HEK293 (cell line): ENCODE measurements around the gene EN2.

Source experiments
- CTCF ChIA-PET: fragments of 350-600 bp; formaldehyde crosslinking; extraction: SDS; loops from one replicate; lab custom pipeline; 2021; ENCODE audit warnings: antibody characterized with exemption; lab: Yijun Ruan, JAX
- POLR2A ChIA-PET: fragments of 300-600 bp; formaldehyde crosslinking; extraction: SDS; loops from one replicate; lab custom pipeline; 2020; ENCODE audit warnings: antibody characterized with exemption, inconsistent platforms; lab: Yijun Ruan, JAX
- H3K27ac ChIP-seq: fragments of 200-500 bp; sonication (Bioruptor generic); 2 replicates; pipeline ENCODE4 v1.5.1; 2014; ENCODE audit warnings: low read depth, low read length, control low read depth, inconsistent platforms; ENCODE audit errors: extremely low read depth
- H3K36me3 ChIP-seq, 2 experiments: fragments of 200-500 bp in 1 of 2; sonication (Bioruptor generic) in 1 of 2; 1 replicate in 1 of 2; 2 replicates in 1 of 2; pipeline ENCODE4 v1.5.1; 2014 to 2017; ENCODE audit warnings: inconsistent platforms in 2 of 2, low read length in 2 of 2; ENCODE audit not compliant: control insufficient read depth in 2 of 2, insufficient read depth in 1 of 2
- H3K4me1 ChIP-seq: fragments of 200-500 bp; sonication (Bioruptor generic); 2 replicates; pipeline ENCODE4 v1.5.1; 2014; ENCODE audit warnings: mild to moderate bottlenecking, low read length, inconsistent platforms; ENCODE audit not compliant: control insufficient read depth, insufficient read depth
- H3K4me3 ChIP-seq: 2 replicates; pipeline ENCODE4 v1.5.1; 2011; ENCODE audit warnings: low read depth, mild to moderate bottlenecking, control low read depth, low read length, moderate library complexity
- H3K9me3 ChIP-seq: fragments of 200-500 bp; sonication (Bioruptor generic); 2 replicates; pipeline ENCODE4 v1.5.1; 2014; ENCODE audit warnings: low read depth, low read length, inconsistent platforms; ENCODE audit not compliant: control insufficient read depth, insufficient read depth
- HOXA7 ChIP-seq: sonication (generic); formaldehyde crosslinking; IDR thresholded peaks from 2 replicates; pipeline ENCODE4 v1.8.1; 2022; ENCODE audit warnings: missing genetic modification reagents, borderline replicate concordance
- KLF9 ChIP-seq: fragments of 450-650 bp; formaldehyde crosslinking; IDR thresholded peaks from 2 replicates; pipeline ENCODE4 v1.5.1; 2016; ENCODE audit warnings: missing biosample characterization, missing genetic modification characterization, low read depth
- PRDM10 ChIP-seq: fragments of 450-650 bp; formaldehyde crosslinking; IDR thresholded peaks from 2 replicates; pipeline ENCODE4 v1.5.1; 2016; ENCODE audit warnings: missing biosample characterization, missing genetic modification characterization
- TRIM28 ChIP-seq: IDR thresholded peaks from 2 replicates; pipeline ENCODE4 v1.6.1; 2011; ENCODE audit warnings: low read length, control low read depth, borderline replicate concordance
- ZBTB26 ChIP-seq: fragments of 450-650 bp; formaldehyde crosslinking; optimal IDR thresholded peaks from 2 replicates; pipeline ENCODE3; 2016; ENCODE audit warnings: missing biosample characterization, mild to moderate bottlenecking, missing genetic modification characterization
- ZBTB6 ChIP-seq: fragments of 450-650 bp; formaldehyde crosslinking; IDR thresholded peaks from 2 replicates; pipeline ENCODE4 v1.5.1; 2017; ENCODE audit warnings: missing biosample characterization, missing genetic modification characterization
- ZFP3 ChIP-seq: fragments of 450-650 bp; formaldehyde crosslinking; IDR thresholded peaks from 2 replicates; pipeline ENCODE4 v1.5.1; 2016; ENCODE audit warnings: low read depth, missing biosample characterization, missing genetic modification characterization
- ZFP41 ChIP-seq: fragments of 450-650 bp; formaldehyde crosslinking; IDR thresholded peaks from 2 replicates; pipeline ENCODE4 v1.5.1; 2016; ENCODE audit warnings: missing biosample characterization, missing genetic modification characterization, borderline replicate concordance
- ZFP69B ChIP-seq: fragments of 450-650 bp; formaldehyde crosslinking; IDR thresholded peaks from 2 replicates; pipeline ENCODE4 v1.5.1; 2016; ENCODE audit warnings: missing biosample characterization, missing genetic modification characterization
- ZNF114 ChIP-seq: fragments of 450-650 bp; formaldehyde crosslinking; IDR thresholded peaks from 2 replicates; pipeline ENCODE4 v1.5.0; 2017; ENCODE audit warnings: missing biosample characterization, missing genetic modification characterization
- ZNF155 ChIP-seq: fragments of 450-650 bp; formaldehyde crosslinking; IDR thresholded peaks from 2 replicates; pipeline ENCODE4 v1.5.1; 2016; ENCODE audit warnings: missing biosample characterization, missing genetic modification characterization
- ZNF175 ChIP-seq: fragments of 450-650 bp; formaldehyde crosslinking; IDR thresholded peaks from 2 replicates; pipeline ENCODE4 v1.5.1; 2016; ENCODE audit warnings: missing biosample characterization, missing genetic modification characterization
- ZNF2 ChIP-seq: fragments of 450-650 bp; formaldehyde crosslinking; IDR thresholded peaks from 2 replicates; pipeline ENCODE4 v1.5.1; 2016; ENCODE audit warnings: missing biosample characterization, missing genetic modification characterization
- ZNF37A ChIP-seq: fragments of 450-650 bp; IDR thresholded peaks from 2 replicates; pipeline ENCODE4 v1.5.1; 2018; ENCODE audit warnings: missing biosample characterization, missing genetic modification characterization
- ZNF391 ChIP-seq: fragments of 450-650 bp; formaldehyde crosslinking; IDR thresholded peaks from 2 replicates; pipeline ENCODE4 v1.5.1; 2016; ENCODE audit warnings: low read depth, missing biosample characterization, missing genetic modification characterization, borderline replicate concordance
- ZNF398 ChIP-seq: fragments of 450-650 bp; formaldehyde crosslinking; IDR thresholded peaks from 2 replicates; pipeline ENCODE4 v1.5.1; 2017; ENCODE audit warnings: missing biosample characterization, missing genetic modification characterization
- ZNF548 ChIP-seq: fragments of 450-650 bp; formaldehyde crosslinking; IDR thresholded peaks from 2 replicates; pipeline ENCODE4 v1.5.1; 2016; ENCODE audit warnings: missing biosample characterization, missing genetic modification characterization
- ZNF555 ChIP-seq: fragments of 450-650 bp; formaldehyde crosslinking; conservative IDR thresholded peaks from 2 replicates; pipeline ENCODE4 v1.5.1; 2017; ENCODE audit warnings: missing biosample characterization, mild to moderate bottlenecking, missing genetic modification characterization, inconsistent platforms
- ZNF580 ChIP-seq: fragments of 450-650 bp; formaldehyde crosslinking; IDR thresholded peaks from 2 replicates; pipeline ENCODE4 v1.5.1; 2016; ENCODE audit warnings: missing biosample characterization, missing genetic modification characterization
- ZNF596 ChIP-seq: fragments of 450-650 bp; IDR thresholded peaks from 2 replicates; pipeline ENCODE4 v1.5.0; 2018; ENCODE audit warnings: missing biosample characterization, mild to moderate bottlenecking, missing genetic modification characterization, moderate library complexity
- ZNF629 ChIP-seq: fragments of 450-650 bp; formaldehyde crosslinking; IDR thresholded peaks from 2 replicates; pipeline ENCODE4 v1.5.1; 2017; ENCODE audit warnings: missing biosample characterization, missing genetic modification characterization
- ZNF747 ChIP-seq: fragments of 450-650 bp; formaldehyde crosslinking; IDR thresholded peaks from 2 replicates; pipeline ENCODE4 v1.5.1; 2016; ENCODE audit warnings: missing biosample characterization, missing genetic modification characterization
- ZNF776 ChIP-seq: fragments of 450-650 bp; formaldehyde crosslinking; IDR thresholded peaks from 2 replicates; pipeline ENCODE4 v1.5.0; 2017; ENCODE audit warnings: missing biosample characterization, missing genetic modification characterization, borderline replicate concordance
- ZNF785 ChIP-seq: fragments of 450-650 bp; formaldehyde crosslinking; IDR thresholded peaks from 2 replicates; pipeline ENCODE4 v1.5.1; 2016; ENCODE audit warnings: missing biosample characterization, missing genetic modification characterization

The EN2 gene

GRCh38 chr7:155489158-155489840 lies 31.4 kb downstream of the EN2 start:
- H3K27ac ChIP-seq, result no peak overlapping the region
- POLR2A ChIA-PET, result no interaction called here
- no peak for TF ChIP-seq ZNF776 (tag by site-specific recombination)
- no peak for TF ChIP-seq ZFP3 (tag by site-specific recombination)
- no peak for TF ChIP-seq ZNF548
- no peak for TF ChIP-seq ZNF37A (tag by site-specific recombination)
- no peak for TF ChIP-seq ZFP69B
- TF ChIP-seq TRIM28, result no peak
- no peak for TF ChIP-seq ZBTB6 (tag by site-specific recombination)
- TF ChIP-seq, all 188 proteins: peak for 0
- H3K4me1 ChIP-seq, result no peaks in the 10 kb centered on the region
- no peak overlapping the region for H3K4me3 ChIP-seq
- H3K9me3 ChIP-seq, result no peaks in the 10 kb centered on the region
- no peaks in the 10 kb centered on the region for H3K36me3 ChIP-seq
- CTCF ChIA-PET, result interaction anchor here (0.9 kb wide), 1 partner anchor 14 kb away, joined by 4 read pairs; no protein-coding TSS in a partner anchor

- no peaks in the 10 kb centered on the region for H3K4me1 ChIP-seq
- H3K9me3 ChIP-seq, result no peaks in the 10 kb centered on the region
- ChIA-PET POLR2A (no interaction called here), CTCF (interaction anchor here (0.6 to 0.9 kb wide), 2 partner anchors 14 to 43 kb away, joined by 3 to 4 read pairs; no protein-coding TSS in a partner anchor)
- no peak overlapping the region for H3K4me3 ChIP-seq
- no peak overlapping the region for H3K27ac ChIP-seq
- H3K36me3 ChIP-seq, result no peaks in the 10 kb centered on the region
- TF ChIP-seq ZNF391 (no peak), ZNF596 (no peak), ZNF747 (tag by site-specific recombination) (no peak), KLF9 (tag by site-specific recombination) (no peak), ZNF555 (no peak), HOXA7 (CRISPR knock-in tag) (no peak), ZNF114 (tag by site-specific recombination) (no peak), ZNF2 (tag by site-specific recombination) (no peak), ZBTB26 (tag by site-specific recombination) (no peak), PRDM10 (tag by site-specific recombination) (no peak), ZNF175 (no peak), ZFP41 (tag by site-specific recombination) (no peak), ZNF580 (tag by site-specific recombination) (no peak), ZNF155 (tag by site-specific recombination) (no peak), ZNF629 (tag by site-specific recombination) (no peak), ZNF398 (no peak), ZNF785 (tag by site-specific recombination) (no peak)
These were observed 32.1 kb downstream of the EN2 start for GRCh38 chr7:155489862-155490696.
